Mucosa of rectum (tissue), 2 donors: Measurements from ENCODE around the gene SYCP2.
"Not testable (repeated sequence)": the region's sequence is repeated elsewhere in the genome, so short reads cannot be mapped to it uniquely, and the experiment has no call there.

Experiments used
- H3K27ac ChIP-seq, 2 donors: one replicate each; pipeline ENCODE4 v1.7.0; 2013; ENCODE audit warnings: inconsistent platforms in 2 of 2, low read depth in 2 of 2, low read length in 2 of 2
- H3K27me3 ChIP-seq, 2 donors: one replicate each; pipeline ENCODE4 v1.7.0; 2013; ENCODE audit warnings: low read length in 2 of 2; ENCODE audit not compliant: control insufficient read depth in 2 of 2, insufficient read depth in 2 of 2
- H3K36me3 ChIP-seq, 2 donors: one replicate each; pipeline ENCODE4 v1.7.0; 2013; ENCODE audit warnings: low read length in 2 of 2; ENCODE audit not compliant: control insufficient read depth in 2 of 2, insufficient read depth in 2 of 2
- H3K4me1 ChIP-seq, 2 donors: one replicate each; pipeline ENCODE4 v1.7.0; 2013; ENCODE audit warnings: low read length in 2 of 2, mild to moderate bottlenecking in 1 of 2; ENCODE audit not compliant: control insufficient read depth in 2 of 2, insufficient read depth in 2 of 2
- H3K4me3 ChIP-seq, 2 donors: one replicate each; pipeline ENCODE4 v1.7.0; 2013; ENCODE audit warnings: low read length in 2 of 2
- H3K9ac ChIP-seq, 2 donors: one replicate each; pipeline ENCODE4 v1.7.0; 2013; ENCODE audit warnings: low read length in 2 of 2, low read depth in 1 of 2, mild to moderate bottlenecking in 1 of 2
- H3K9me3 ChIP-seq, 2 donors: one replicate each; pipeline ENCODE4 v1.7.0; 2013; ENCODE audit warnings: low read length in 2 of 2; ENCODE audit not compliant: control insufficient read depth in 2 of 2
- donor health status: healthy.
- donor health status: Normal muscosa, but diverticular disease.

SYCP2 gene

DNA sequence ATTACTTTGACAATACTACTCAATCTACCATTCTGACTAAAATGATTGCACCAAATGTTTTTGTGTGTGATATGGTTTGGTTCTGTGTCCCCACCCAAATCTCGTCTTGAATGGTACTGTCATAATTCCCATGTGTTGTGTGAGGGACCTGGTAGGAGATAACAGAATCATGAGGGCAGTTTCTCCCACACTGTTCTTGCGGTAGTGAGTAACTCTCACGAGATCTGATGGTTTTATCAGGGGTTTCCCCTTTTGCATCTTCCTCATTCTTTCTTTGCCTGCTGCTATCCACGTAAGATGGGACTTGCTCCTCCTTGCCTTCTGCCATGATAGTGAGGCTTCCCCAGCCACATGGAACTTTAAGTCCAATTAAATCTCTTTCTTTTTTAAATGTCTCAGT lies 20.8 kb downstream of the SYCP2 start:
- H3K4me1 ChIP-seq, result no peaks in the 10 kb centered on the region
- no peak overlapping the region for H3K9ac ChIP-seq
- no peak overlapping the region for H3K4me3 ChIP-seq
- H3K9me3 ChIP-seq, result no peaks in the 10 kb centered on the region
- H3K36me3 ChIP-seq, result no peaks in the 10 kb centered on the region
- no peak overlapping the region for H3K27ac ChIP-seq
- no peaks in the 10 kb centered on the region for H3K27me3 ChIP-seq

DNA sequence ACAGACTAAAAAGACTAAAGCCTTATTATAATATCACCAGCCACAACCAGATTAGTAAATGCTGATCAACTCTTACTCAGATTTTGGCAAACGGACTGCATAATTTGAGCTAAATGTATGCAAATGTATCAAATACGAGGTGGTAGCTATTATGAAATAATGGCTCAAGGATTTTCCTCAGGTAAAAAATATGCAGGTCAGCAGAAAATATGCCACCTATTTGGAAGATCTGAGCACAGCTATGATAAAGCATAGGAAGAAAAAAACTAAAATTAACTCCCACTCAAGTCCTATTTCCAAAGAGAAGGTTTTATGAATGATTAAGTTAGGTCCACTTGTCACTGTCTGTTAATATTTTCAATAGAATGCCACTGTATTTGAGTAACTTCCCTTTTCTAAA lies 22.4 kb downstream of the SYCP2 start:
- Histone ChIP-seq H3K9me3 (no peaks in the 10 kb centered on the region), H3K27me3 (no peaks in the 10 kb centered on the region), H3K4me3 (no peak overlapping the region), H3K27ac (no peak overlapping the region), H3K36me3 (no peaks in the 10 kb centered on the region), H3K9ac (no peak overlapping the region), H3K4me1 (no peaks in the 10 kb centered on the region)

DNA sequence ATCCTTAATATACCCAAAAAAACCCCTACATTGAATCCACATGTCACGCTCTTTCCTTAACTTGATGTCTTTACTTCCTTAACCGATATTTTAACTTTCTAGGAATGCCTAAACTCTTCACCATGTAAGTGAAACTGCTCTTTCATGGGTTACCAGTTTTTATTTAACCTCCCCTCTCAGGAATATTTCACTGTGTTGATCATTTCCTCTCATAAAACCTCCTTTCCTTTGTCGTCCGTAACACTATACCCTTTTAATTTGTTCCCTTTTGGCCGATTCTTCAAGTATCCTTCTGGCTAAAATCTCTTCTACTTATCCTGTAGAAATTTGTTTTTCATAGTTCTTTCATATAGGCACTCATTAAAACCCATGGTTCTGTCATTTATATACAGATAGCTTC lies 24.6 kb downstream of the SYCP2 start:
- Histone ChIP-seq H3K4me3 (no peak overlapping the region), H3K9me3 (no peaks in the 10 kb centered on the region), H3K27me3 (no peaks in the 10 kb centered on the region), H3K9ac (no peak overlapping the region), H3K27ac (no peak overlapping the region), H3K36me3 (no peaks in the 10 kb centered on the region), H3K4me1 (no peaks in the 10 kb centered on the region)

DNA sequence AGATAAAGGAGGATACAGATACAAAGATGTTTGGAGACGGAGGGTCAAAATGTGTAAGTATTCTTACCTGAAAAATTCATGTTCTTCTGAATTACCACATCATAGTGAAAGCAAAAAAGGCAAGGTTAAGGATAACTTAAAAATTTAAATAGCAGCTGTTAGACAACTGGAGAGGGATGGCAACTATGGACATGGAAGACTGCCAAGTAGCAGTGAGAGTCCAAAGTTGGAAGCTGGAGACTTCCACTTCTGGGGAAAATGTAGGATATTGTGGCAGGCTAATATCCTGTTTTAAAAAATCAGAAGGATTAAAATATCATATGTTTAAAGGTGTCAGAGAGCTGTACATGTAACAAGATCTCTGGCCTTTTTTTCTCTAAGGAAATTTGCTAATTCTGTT lies 29.8 kb downstream of the SYCP2 start:
- no peaks in the 10 kb centered on the region for H3K27me3 ChIP-seq
- no peaks in the 10 kb centered on the region for H3K4me1 ChIP-seq
- H3K9me3 ChIP-seq, result no peaks in the 10 kb centered on the region
- H3K9ac ChIP-seq, result no peak overlapping the region
- no peaks in the 10 kb centered on the region for H3K36me3 ChIP-seq
- no peak overlapping the region for H3K4me3 ChIP-seq
- H3K27ac ChIP-seq, result no peak overlapping the region

DNA sequence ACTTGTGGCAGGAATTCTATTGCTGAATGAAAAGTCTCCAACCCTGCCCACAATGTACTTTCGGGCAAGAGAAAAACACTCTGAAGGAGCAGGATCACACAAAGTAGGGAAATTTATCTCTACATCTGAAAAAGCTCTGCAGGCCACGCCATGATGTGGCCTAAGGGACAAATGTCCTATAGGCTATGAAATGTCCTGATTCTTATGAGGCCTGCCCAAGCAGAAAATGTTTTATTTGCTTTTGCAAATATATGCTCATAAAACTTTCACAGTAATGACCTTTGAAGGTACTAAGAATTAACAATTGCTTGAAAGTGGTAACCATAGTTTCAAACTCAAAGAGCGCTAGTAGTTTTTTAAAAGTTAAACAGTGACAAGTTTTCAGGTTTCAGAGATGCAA lies 31.0 kb downstream of the SYCP2 start:
- no peak overlapping the region for H3K27ac ChIP-seq
- no peaks in the 10 kb centered on the region for H3K36me3 ChIP-seq
- no peak overlapping the region for H3K9ac ChIP-seq
- no peaks in the 10 kb centered on the region for H3K4me1 ChIP-seq
- H3K9me3 ChIP-seq, result no peaks in the 10 kb centered on the region
- no peaks in the 10 kb centered on the region for H3K27me3 ChIP-seq
- H3K4me3 ChIP-seq, result no peak overlapping the region

DNA sequence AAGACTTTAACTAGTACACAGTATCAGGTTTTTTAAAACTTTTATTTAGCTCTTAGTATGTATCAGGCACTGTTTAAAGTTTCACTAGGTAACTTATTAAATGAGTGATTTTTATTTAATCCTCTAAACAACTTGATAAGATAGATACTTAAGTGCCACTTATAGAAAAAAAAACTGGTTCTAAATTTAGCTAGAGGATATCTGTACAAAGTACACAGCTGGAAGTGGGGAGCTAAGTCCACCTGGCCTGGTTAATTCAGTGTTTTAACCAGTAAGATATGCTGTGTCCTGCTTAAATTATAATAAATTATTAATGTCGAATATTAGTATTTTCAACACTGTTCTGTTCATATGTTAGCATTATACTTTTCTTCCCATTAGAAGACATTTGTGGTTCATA lies 37.5 kb downstream of the SYCP2 start:
- Histone ChIP-seq H3K9me3 (no peaks in the 10 kb centered on the region), H3K27me3 (no peaks in the 10 kb centered on the region), H3K4me3 (no peak overlapping the region), H3K27ac (no peak overlapping the region), H3K9ac (no peak overlapping the region), H3K36me3 (no peaks in the 10 kb centered on the region), H3K4me1 (no peaks in the 10 kb centered on the region)

DNA sequence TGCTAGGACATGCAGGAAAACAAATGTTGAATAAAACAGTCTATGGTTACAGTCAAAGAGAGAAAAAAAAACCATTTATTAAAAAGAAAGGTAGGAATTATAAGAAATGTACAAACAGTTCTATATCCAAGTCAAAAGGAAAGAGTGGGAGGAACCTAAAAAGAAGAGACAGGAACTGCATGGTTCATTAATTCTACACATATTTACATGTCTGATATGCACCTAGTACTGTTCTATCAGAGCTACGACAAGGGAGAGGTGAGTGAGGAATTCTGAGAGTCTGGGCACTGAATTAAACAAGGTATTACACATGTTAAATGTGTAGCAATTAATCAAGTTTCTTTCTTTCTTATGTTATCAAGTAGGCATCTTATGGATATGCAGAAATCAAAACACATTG lies 41.9 kb downstream of the SYCP2 start:
- Histone ChIP-seq H3K27ac (no peak overlapping the region), H3K4me3 (no peak overlapping the region), H3K4me1 (no peaks in the 10 kb centered on the region), H3K27me3 (no peaks in the 10 kb centered on the region), H3K36me3 (no peaks in the 10 kb centered on the region), H3K9ac (no peak overlapping the region), H3K9me3 (no peaks in the 10 kb centered on the region)

DNA sequence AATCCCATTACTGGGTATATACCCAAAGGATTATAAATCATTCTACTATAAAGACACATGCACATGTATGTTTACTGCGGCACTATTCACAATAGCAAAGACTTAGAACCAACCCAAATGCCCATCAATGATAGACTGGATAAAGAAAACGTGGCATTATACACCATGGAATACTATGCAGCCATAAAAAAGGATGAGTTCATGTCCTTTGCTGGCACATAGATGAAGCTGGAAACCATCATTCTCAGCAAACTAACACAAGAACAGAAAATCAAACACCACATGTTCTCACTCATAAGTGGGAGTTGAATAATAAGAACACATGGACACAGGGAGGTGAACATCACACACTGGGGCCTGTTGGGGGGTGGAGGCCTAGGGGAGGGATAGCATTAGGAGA lies 43.4 kb downstream of the SYCP2 start:
- H3K4me1 ChIP-seq, H3K4me3 ChIP-seq, H3K9me3 ChIP-seq, H3K9ac ChIP-seq, H3K36me3 ChIP-seq, H3K27me3 ChIP-seq, H3K27ac ChIP-seq: not testable (repeated sequence)

DNA sequence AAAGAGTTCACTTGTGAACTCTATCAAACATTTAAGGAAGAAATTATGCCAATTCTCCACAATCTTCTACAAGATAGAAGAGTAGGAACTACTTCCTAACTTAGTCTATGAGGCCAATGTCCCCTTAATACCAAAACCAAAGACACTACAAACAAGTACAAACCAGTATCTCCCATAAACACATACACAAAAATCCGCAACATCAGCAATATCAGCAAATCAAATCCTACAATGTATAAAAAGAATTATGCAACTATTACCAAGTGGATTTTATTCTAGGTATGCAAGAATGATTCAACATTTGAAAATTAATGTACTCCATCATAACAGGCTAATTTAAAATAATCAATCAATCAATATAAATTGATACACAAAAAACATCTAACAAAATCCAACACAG lies 45.4 kb downstream of the SYCP2 start:
- Histone ChIP-seq H3K27me3 (no peaks in the 10 kb centered on the region), H3K9ac (no peak overlapping the region), H3K36me3 (no peaks in the 10 kb centered on the region), H3K27ac (no peak overlapping the region), H3K9me3 (no peaks in the 10 kb centered on the region), H3K4me1 (no peaks in the 10 kb centered on the region), H3K4me3 (no peak overlapping the region)

DNA sequence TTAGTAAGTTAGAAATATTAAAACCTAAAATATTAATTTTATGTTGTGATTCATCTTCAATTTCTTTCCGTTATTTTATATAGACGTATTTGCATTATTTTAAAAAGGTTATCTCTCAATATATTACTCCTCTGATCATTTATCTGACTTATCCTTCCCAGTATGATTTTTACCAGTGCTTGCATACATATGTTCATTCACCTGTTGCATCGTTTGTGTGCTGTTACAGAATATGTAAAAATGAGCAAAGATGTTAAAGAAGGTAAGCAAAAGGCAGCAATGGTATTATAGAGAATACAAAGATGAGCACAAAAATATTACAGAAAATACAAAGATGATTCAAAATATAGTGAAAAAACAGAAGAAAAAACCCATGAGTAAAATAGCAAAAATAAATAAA lies 48.9 kb downstream of the SYCP2 start:
- H3K4me1 ChIP-seq, result no peaks in the 10 kb centered on the region
- no peak overlapping the region for H3K9ac ChIP-seq
- no peak overlapping the region for H3K4me3 ChIP-seq
- no peak overlapping the region for H3K27ac ChIP-seq
- no peaks in the 10 kb centered on the region for H3K27me3 ChIP-seq
- H3K36me3 ChIP-seq, result no peaks in the 10 kb centered on the region
- H3K9me3 ChIP-seq, result no peaks in the 10 kb centered on the region

DNA sequence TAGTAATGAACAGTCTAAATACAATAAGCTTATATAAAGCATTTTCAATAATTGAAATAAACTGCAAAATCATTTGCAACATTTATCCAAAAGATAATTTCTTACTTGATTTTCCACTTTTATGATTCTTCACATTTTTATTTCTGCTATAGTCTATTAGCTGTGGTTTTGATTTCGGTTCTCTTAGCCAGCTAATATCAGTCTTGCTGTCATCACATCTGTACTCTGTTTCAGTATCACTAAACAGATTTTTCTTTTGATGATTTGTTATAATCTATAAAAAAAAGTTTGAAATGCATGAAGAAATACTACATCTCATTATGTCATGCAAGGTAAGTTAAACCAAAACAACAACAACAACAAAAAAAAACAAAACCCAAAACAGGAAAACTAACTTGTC lies 53.2 kb downstream of the SYCP2 start:
- no peak overlapping the region for H3K9ac ChIP-seq
- no peaks in the 10 kb centered on the region for H3K9me3 ChIP-seq
- H3K27me3 ChIP-seq, result no peaks in the 10 kb centered on the region
- no peak overlapping the region for H3K27ac ChIP-seq
- H3K36me3 ChIP-seq, result no peaks in the 10 kb centered on the region
- no peak overlapping the region for H3K4me3 ChIP-seq
- no peaks in the 10 kb centered on the region for H3K4me1 ChIP-seq
